ENCODE measurements around the gene WFDC9.
"Not testable (repeated sequence)": the region's sequence is repeated elsewhere in the genome, so short reads cannot be mapped to it uniquely, and the experiment has no call there.

Gene WFDC9

GRCh38 chr20:45631184-45631583 is at the start of gene WFDC9:
Gene WFDC9 (minus strand): TSS chr20:45631284. CDS start chr20:45610181, 21,103 bp downstream.
- Histone ChIP-seq H3K9ac (ENCODE audit: low read length in 5 of 5) (no peak within 1 kb of the TSS), H3K36me3 (ENCODE audit: control insufficient read depth in 5 of 5, insufficient read depth in 5 of 5, low read length in 5 of 5) (no peaks in the 10 kb centered on the region), H3K9me3 (ENCODE audit: control insufficient read depth in 5 of 5, low read length in 5 of 5) (no peaks in the 10 kb centered on the region), H3K4me3 (ENCODE audit: low read depth in 1 of 5, low read length in 5 of 5) (no peak within 1 kb of the TSS), H3K27me3 (ENCODE audit: control insufficient read depth in 5 of 5, insufficient read depth in 4 of 5, low read length in 5 of 5) (peaks cover 0 to 6% (median 2%) of the 10 kb centered on the region in 5 donors), H3K27ac (ENCODE audit: low read depth, low read length) (no peak within 1 kb of the TSS), H3K4me1 (ENCODE audit: control insufficient read depth in 5 of 5, insufficient read depth in 5 of 5, low read length in 5 of 5) (peaks cover 0 to 4% (median 0%) of the 10 kb centered on the region in 5 donors)

- Histone ChIP-seq H3K9ac (ENCODE audit: low read length in 5 of 5) (no peak overlapping the region), H3K4me3 (ENCODE audit: low read depth in 1 of 5, low read length in 5 of 5) (peak overlapping the region in 1 of 5 donors; percentile 5), H3K4me1 (ENCODE audit: control insufficient read depth in 5 of 5, insufficient read depth in 5 of 5, low read length in 5 of 5) (no peaks in the 10 kb centered on the region), H3K9me3 (ENCODE audit: control insufficient read depth in 5 of 5, low read length in 5 of 5) (peaks cover 16 to 38% (median 27%) of the 10 kb centered on the region in 5 donors), H3K27me3 (ENCODE audit: control insufficient read depth in 5 of 5, insufficient read depth in 4 of 5, low read length in 5 of 5) (peaks cover 0 to 2% (median 0%) of the 10 kb centered on the region in 5 donors), H3K36me3 (ENCODE audit: control insufficient read depth in 5 of 5, insufficient read depth in 5 of 5, low read length in 5 of 5) (no peaks in the 10 kb centered on the region), H3K27ac (ENCODE audit: low read depth, low read length) (no peak overlapping the region)
These were observed 48.6 kb upstream of the WFDC9 start for GRCh38 chr20:45679650-45680049.

GRCh38 chr20:45672765-45673164 is 41.7 kb upstream of the WFDC9 start:
- Histone ChIP-seq H3K9me3 (ENCODE audit: control insufficient read depth in 5 of 5, low read length in 5 of 5) (peaks cover 0 to 9% (median 2%) of the 10 kb centered on the region in 5 donors), H3K4me3 (ENCODE audit: low read depth in 1 of 5, low read length in 5 of 5) (no peak overlapping the region), H3K4me1 (ENCODE audit: control insufficient read depth in 5 of 5, insufficient read depth in 5 of 5, low read length in 5 of 5) (no peaks in the 10 kb centered on the region), H3K27ac (ENCODE audit: low read depth, low read length) (no peak overlapping the region), H3K9ac (ENCODE audit: low read length in 5 of 5) (no peak overlapping the region), H3K27me3 (ENCODE audit: control insufficient read depth in 5 of 5, insufficient read depth in 4 of 5, low read length in 5 of 5) (peaks cover 0 to 2% (median 0%) of the 10 kb centered on the region in 5 donors), H3K36me3 (ENCODE audit: control insufficient read depth in 5 of 5, insufficient read depth in 5 of 5, low read length in 5 of 5) (no peaks in the 10 kb centered on the region)

DNA sequence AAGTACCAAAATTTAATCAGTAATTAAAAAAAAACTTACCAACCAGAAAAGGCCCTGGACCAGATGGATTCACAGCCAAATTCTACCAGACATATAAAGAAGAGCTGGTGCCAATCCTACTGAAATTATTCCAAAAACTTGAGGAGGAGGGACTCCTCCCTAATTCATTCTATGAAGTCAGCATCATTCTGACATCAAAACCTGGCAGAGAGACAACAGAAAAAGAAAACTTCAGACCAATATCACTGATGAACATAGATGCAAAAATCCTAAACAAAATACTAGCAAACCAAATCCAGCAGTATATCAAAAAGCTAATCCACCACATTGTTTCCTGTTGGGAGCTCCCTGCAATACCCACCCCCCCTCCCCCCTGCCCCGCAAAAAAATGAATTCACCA is 39.1 kb upstream of the WFDC9 start, which contains the start of gene WFDC11:
WFDC11 (minus strand) TSS at position 101 of the 400 bp plus-strand sequence. CDS start 19,639 bp downstream, outside the sequence.
- peaks cover 0 to 8% (median 0%) of the 10 kb centered on the region in 5 donors for H3K9me3 ChIP-seq (ENCODE audit: control insufficient read depth in 5 of 5, low read length in 5 of 5)
- H3K9ac ChIP-seq (ENCODE audit: low read length in 5 of 5): no peak within 1 kb of the TSS
- H3K4me3 ChIP-seq (ENCODE audit: low read depth in 1 of 5, low read length in 5 of 5): no peak within 1 kb of the TSS
- H3K27me3 ChIP-seq (ENCODE audit: control insufficient read depth in 5 of 5, insufficient read depth in 4 of 5, low read length in 5 of 5): peaks cover 0 to 3% (median 2%) of the 10 kb centered on the region in 5 donors
- H3K4me1 ChIP-seq (ENCODE audit: control insufficient read depth in 5 of 5, insufficient read depth in 5 of 5, low read length in 5 of 5): no peaks in the 10 kb centered on the region
- no peak within 1 kb of the TSS for H3K27ac ChIP-seq (ENCODE audit: low read depth, low read length)
- no peaks in the 10 kb centered on the region for H3K36me3 ChIP-seq (ENCODE audit: control insufficient read depth in 5 of 5, insufficient read depth in 5 of 5, low read length in 5 of 5)

- not testable (repeated sequence) for H3K4me3 ChIP-seq (ENCODE audit: low read depth in 1 of 5, low read length in 5 of 5); H3K27ac ChIP-seq (ENCODE audit: low read depth, low read length)
These were observed 26.0 kb upstream of the WFDC9 start for GRCh38 chr20:45657038-45657437.

DNA sequence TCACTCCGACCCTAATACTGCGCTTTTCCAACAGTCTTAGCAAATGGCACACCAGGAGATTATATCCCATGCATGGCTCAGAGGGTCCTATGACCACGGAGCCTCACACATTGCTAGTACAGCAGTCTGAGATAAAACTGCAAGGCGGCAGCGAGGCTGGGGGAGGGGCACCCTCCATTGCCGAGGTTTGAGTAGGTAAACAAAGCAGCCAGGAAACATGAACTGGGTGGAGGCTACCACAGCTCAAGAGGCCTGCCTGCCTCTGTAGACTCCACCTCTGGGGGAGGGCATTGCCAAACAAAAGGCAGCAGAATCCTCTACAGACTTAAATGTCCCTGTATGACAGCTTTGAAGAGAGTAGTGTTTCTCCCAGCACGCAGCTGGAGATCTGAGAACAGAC is 20.6 kb upstream of the WFDC9 start:
- H3K27ac ChIP-seq (ENCODE audit: low read depth, low read length); H3K36me3 ChIP-seq (ENCODE audit: control insufficient read depth in 5 of 5, insufficient read depth in 5 of 5, low read length in 5 of 5); H3K4me1 ChIP-seq (ENCODE audit: control insufficient read depth in 5 of 5, insufficient read depth in 5 of 5, low read length in 5 of 5); H3K9me3 ChIP-seq (ENCODE audit: control insufficient read depth in 5 of 5, low read length in 5 of 5); H3K9ac ChIP-seq (ENCODE audit: low read length in 5 of 5); H3K27me3 ChIP-seq (ENCODE audit: control insufficient read depth in 5 of 5, insufficient read depth in 4 of 5, low read length in 5 of 5); H3K4me3 ChIP-seq (ENCODE audit: low read depth in 1 of 5, low read length in 5 of 5): not testable (repeated sequence)

More at GRCh38 chr20:45657038-45657437, 26.0 kb upstream of the WFDC9 start:
- not testable (repeated sequence) for H3K9me3 ChIP-seq (ENCODE audit: control insufficient read depth in 5 of 5, low read length in 5 of 5); H3K27me3 ChIP-seq (ENCODE audit: control insufficient read depth in 5 of 5, insufficient read depth in 4 of 5, low read length in 5 of 5); H3K9ac ChIP-seq (ENCODE audit: low read length in 5 of 5); H3K4me1 ChIP-seq (ENCODE audit: control insufficient read depth in 5 of 5, insufficient read depth in 5 of 5, low read length in 5 of 5); H3K36me3 ChIP-seq (ENCODE audit: control insufficient read depth in 5 of 5, insufficient read depth in 5 of 5, low read length in 5 of 5)

DNA sequence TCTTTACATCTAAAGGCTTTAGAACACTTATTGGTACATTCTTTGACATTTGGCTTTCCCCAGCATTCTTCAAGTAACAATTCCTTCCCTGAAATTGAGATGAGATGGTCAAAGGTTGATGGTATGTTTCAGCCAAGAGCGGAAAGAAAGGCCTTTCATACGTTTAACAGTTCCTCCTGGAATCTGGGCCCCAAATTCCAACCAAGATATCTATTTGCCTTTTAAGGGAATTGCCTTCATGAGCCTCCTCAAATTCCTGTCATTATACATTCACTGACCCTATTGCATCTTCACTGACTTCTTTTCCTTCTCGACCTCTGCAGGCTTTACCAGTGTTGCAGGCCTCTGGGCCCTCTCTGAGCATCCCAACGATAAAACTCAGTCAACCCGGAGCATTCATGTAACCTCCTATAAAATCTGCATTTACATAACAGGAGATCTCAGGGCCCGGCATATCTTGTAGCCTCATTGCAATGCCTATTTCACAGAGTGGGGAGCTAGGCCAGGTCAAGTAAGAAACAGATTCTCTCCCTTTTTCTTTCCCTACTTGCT is 18.3 kb upstream of the WFDC9 start:
- H3K9me3 ChIP-seq (ENCODE audit: control insufficient read depth in 5 of 5, low read length in 5 of 5): no peaks in the 10 kb centered on the region
- H3K27ac ChIP-seq (ENCODE audit: low read depth, low read length): no peak overlapping the region
- H3K9ac ChIP-seq (ENCODE audit: low read length in 5 of 5): no peak overlapping the region
- H3K4me3 ChIP-seq (ENCODE audit: low read depth in 1 of 5, low read length in 5 of 5): no peak overlapping the region
- no peaks in the 10 kb centered on the region for H3K27me3 ChIP-seq (ENCODE audit: control insufficient read depth in 5 of 5, insufficient read depth in 4 of 5, low read length in 5 of 5)
- no peaks in the 10 kb centered on the region for H3K36me3 ChIP-seq (ENCODE audit: control insufficient read depth in 5 of 5, insufficient read depth in 5 of 5, low read length in 5 of 5)
- no peaks in the 10 kb centered on the region for H3K4me1 ChIP-seq (ENCODE audit: control insufficient read depth in 5 of 5, insufficient read depth in 5 of 5, low read length in 5 of 5)

- Histone ChIP-seq H3K4me1 (ENCODE audit: control insufficient read depth in 5 of 5, insufficient read depth in 5 of 5, low read length in 5 of 5) (no peaks in the 10 kb centered on the region), H3K9me3 (ENCODE audit: control insufficient read depth in 5 of 5, low read length in 5 of 5) (no peaks in the 10 kb centered on the region), H3K36me3 (ENCODE audit: control insufficient read depth in 5 of 5, insufficient read depth in 5 of 5, low read length in 5 of 5) (no peaks in the 10 kb centered on the region), H3K9ac (ENCODE audit: low read length in 5 of 5) (no peak overlapping the region), H3K4me3 (ENCODE audit: low read depth in 1 of 5, low read length in 5 of 5) (no peak overlapping the region), H3K27ac (ENCODE audit: low read depth, low read length) (no peak overlapping the region), H3K27me3 (ENCODE audit: control insufficient read depth in 5 of 5, insufficient read depth in 4 of 5, low read length in 5 of 5) (no peaks in the 10 kb centered on the region)
These were observed 16.5 kb upstream of the WFDC9 start for GRCh38 chr20:45647441-45648050.

DNA sequence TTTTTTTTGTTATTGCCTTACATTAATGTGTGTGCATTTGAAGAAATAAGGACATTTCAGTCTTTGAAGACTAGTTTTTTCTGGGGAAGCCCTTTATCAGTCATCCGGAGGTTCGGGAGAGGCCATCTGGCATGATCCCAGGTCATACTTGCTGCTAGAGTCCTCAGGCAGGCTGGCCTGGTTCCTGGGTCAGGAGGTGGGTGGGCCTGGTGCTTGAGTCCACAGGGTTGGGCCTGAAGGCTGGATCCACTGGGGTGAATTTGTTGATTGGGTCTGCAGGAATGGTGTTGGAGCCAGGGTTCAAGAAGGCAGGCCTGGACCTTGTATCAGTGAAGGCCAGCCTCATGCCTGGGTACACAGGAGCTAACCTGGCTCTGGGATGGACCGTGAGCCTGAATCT is 15.8 kb upstream of the WFDC9 start:
- Histone ChIP-seq H3K27me3 (ENCODE audit: control insufficient read depth in 5 of 5, insufficient read depth in 4 of 5, low read length in 5 of 5) (no peaks in the 10 kb centered on the region), H3K27ac (ENCODE audit: low read depth, low read length) (no peak overlapping the region), H3K9ac (ENCODE audit: low read length in 5 of 5) (no peak overlapping the region), H3K9me3 (ENCODE audit: control insufficient read depth in 5 of 5, low read length in 5 of 5) (no peaks in the 10 kb centered on the region), H3K4me3 (ENCODE audit: low read depth in 1 of 5, low read length in 5 of 5) (no peak overlapping the region), H3K4me1 (ENCODE audit: control insufficient read depth in 5 of 5, insufficient read depth in 5 of 5, low read length in 5 of 5) (no peaks in the 10 kb centered on the region), H3K36me3 (ENCODE audit: control insufficient read depth in 5 of 5, insufficient read depth in 5 of 5, low read length in 5 of 5) (no peaks in the 10 kb centered on the region)

GRCh38 chr20:45645869-45646268 is 14.8 kb upstream of the WFDC9 start:
- H3K4me1 ChIP-seq (ENCODE audit: control insufficient read depth in 5 of 5, insufficient read depth in 5 of 5, low read length in 5 of 5); H3K9me3 ChIP-seq (ENCODE audit: control insufficient read depth in 5 of 5, low read length in 5 of 5); H3K9ac ChIP-seq (ENCODE audit: low read length in 5 of 5); H3K36me3 ChIP-seq (ENCODE audit: control insufficient read depth in 5 of 5, insufficient read depth in 5 of 5, low read length in 5 of 5); H3K4me3 ChIP-seq (ENCODE audit: low read depth in 1 of 5, low read length in 5 of 5); H3K27ac ChIP-seq (ENCODE audit: low read depth, low read length); H3K27me3 ChIP-seq (ENCODE audit: control insufficient read depth in 5 of 5, insufficient read depth in 4 of 5, low read length in 5 of 5): not testable (repeated sequence)
